ENCODE results near the gene PHC3.
"Not testable (repeated sequence)": the region's sequence is repeated elsewhere in the genome, so short reads cannot be mapped to it uniquely, and the experiment has no call there.

The PHC3 gene

DNA sequence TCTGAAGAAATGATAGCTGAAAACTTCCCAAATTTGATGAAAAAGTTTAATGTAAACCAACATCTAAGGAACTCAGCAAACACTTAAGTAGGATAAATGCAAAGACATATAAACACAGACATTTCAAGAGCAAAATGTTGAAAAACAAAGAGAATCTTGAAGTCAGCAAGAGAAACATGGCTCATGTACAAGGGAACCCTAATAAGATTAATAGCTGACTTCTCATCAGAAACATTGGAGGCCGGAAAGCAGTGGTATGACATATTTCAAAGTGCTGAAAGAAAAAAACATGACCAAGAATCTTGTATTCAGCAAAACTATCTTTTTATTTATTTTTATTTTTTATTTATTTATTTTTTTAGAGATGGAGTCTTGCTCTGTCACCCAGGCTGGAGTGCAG, 30.1 kb upstream of the PHC3 start:
- no peaks in the 10 kb centered on the region for H3K36me3 ChIP-seq (ENCODE audit: control insufficient read depth, insufficient read depth, low read length)
- no peaks in the 10 kb centered on the region for H3K4me1 ChIP-seq (ENCODE audit: control insufficient read depth, insufficient read depth, low read length, poor library complexity, severe bottlenecking)
- H3K27ac ChIP-seq (ENCODE audit: insufficient read depth, low read length, poor library complexity, severe bottlenecking) = no peak overlapping the region
- DNase-seq = no peak
- H3K4me3 ChIP-seq (ENCODE audit: insufficient read depth, low read depth, low read length, poor library complexity, severe bottlenecking) = no peak overlapping the region
- H3K27me3 ChIP-seq (replicated peaks; ENCODE audit: control insufficient read depth, insufficient read depth, low read length, poor library complexity, severe bottlenecking) = no peaks in the 10 kb centered on the region
- H3K9me3 ChIP-seq (ENCODE audit: control insufficient read depth, low read length) = no peaks in the 10 kb centered on the region

- no peak overlapping the region for H3K27ac ChIP-seq (ENCODE audit: insufficient read depth, low read length, poor library complexity, severe bottlenecking)
- no peaks in the 10 kb centered on the region for H3K9me3 ChIP-seq (ENCODE audit: control insufficient read depth, low read length)
- H3K4me3 ChIP-seq (ENCODE audit: insufficient read depth, low read depth, low read length, poor library complexity, severe bottlenecking) = no peak overlapping the region
- no peaks in the 10 kb centered on the region for H3K27me3 ChIP-seq (replicated peaks; ENCODE audit: control insufficient read depth, insufficient read depth, low read length, poor library complexity, severe bottlenecking)
- H3K36me3 ChIP-seq (ENCODE audit: control insufficient read depth, insufficient read depth, low read length) = no peaks in the 10 kb centered on the region
- no peaks in the 10 kb centered on the region for H3K4me1 ChIP-seq (ENCODE audit: control insufficient read depth, insufficient read depth, low read length, poor library complexity, severe bottlenecking)
- DNase-seq = no peak
Measured at GRCh38 chr3:170207717-170208116, 26.2 kb upstream of the PHC3 start.

- not testable (repeated sequence) for H3K36me3 ChIP-seq (ENCODE audit: control insufficient read depth, insufficient read depth, low read length); H3K4me1 ChIP-seq (ENCODE audit: control insufficient read depth, insufficient read depth, low read length, poor library complexity, severe bottlenecking); H3K4me3 ChIP-seq (ENCODE audit: insufficient read depth, low read depth, low read length, poor library complexity, severe bottlenecking); H3K27ac ChIP-seq (ENCODE audit: insufficient read depth, low read length, poor library complexity, severe bottlenecking); H3K27me3 ChIP-seq (replicated peaks; ENCODE audit: control insufficient read depth, insufficient read depth, low read length, poor library complexity, severe bottlenecking); DNase-seq; H3K9me3 ChIP-seq (ENCODE audit: control insufficient read depth, low read length)
Measured at GRCh38 chr3:170206164-170206762, 24.7 kb upstream of the PHC3 start.

DNA sequence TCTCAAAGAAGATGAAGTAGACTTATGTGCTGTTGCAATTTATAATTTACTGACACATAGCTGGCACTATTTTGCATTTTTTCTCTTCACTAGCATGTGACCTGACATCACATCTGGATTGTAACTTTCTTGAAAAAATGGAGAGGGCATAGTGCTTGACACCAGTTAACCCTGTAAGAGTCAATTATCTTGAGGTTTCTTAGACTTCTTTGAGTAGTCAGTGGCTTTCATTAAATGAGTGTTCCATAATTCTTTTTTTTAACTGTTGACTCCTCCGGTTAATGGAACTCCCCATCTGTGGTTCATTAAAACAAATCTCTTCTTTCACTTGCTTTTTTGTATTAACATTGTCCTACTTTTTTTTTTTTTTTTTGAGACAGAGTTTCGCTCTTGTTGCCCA, 23.8 kb upstream of the PHC3 start:
- Histone ChIP-seq H3K27me3 (replicated peaks; ENCODE audit: control insufficient read depth, insufficient read depth, low read length, poor library complexity, severe bottlenecking) (no peaks in the 10 kb centered on the region), H3K4me3 (ENCODE audit: insufficient read depth, low read depth, low read length, poor library complexity, severe bottlenecking) (no peak overlapping the region), H3K36me3 (ENCODE audit: control insufficient read depth, insufficient read depth, low read length) (no peaks in the 10 kb centered on the region), H3K9me3 (ENCODE audit: control insufficient read depth, low read length) (no peaks in the 10 kb centered on the region), H3K27ac (ENCODE audit: insufficient read depth, low read length, poor library complexity, severe bottlenecking) (no peak overlapping the region), H3K4me1 (ENCODE audit: control insufficient read depth, insufficient read depth, low read length, poor library complexity, severe bottlenecking) (no peaks in the 10 kb centered on the region)
- DNase-seq = no peak

GRCh38 chr3:170204509-170204908, 23.0 kb upstream of the PHC3 start:
- Histone ChIP-seq H3K4me3 (ENCODE audit: insufficient read depth, low read depth, low read length, poor library complexity, severe bottlenecking) (no peak overlapping the region), H3K36me3 (ENCODE audit: control insufficient read depth, insufficient read depth, low read length) (no peaks in the 10 kb centered on the region), H3K4me1 (ENCODE audit: control insufficient read depth, insufficient read depth, low read length, poor library complexity, severe bottlenecking) (no peaks in the 10 kb centered on the region), H3K27ac (ENCODE audit: insufficient read depth, low read length, poor library complexity, severe bottlenecking) (no peak overlapping the region), H3K27me3 (replicated peaks; ENCODE audit: control insufficient read depth, insufficient read depth, low read length, poor library complexity, severe bottlenecking) (no peaks in the 10 kb centered on the region), H3K9me3 (ENCODE audit: control insufficient read depth, low read length) (no peaks in the 10 kb centered on the region)
- DNase-seq = no peak

DNA sequence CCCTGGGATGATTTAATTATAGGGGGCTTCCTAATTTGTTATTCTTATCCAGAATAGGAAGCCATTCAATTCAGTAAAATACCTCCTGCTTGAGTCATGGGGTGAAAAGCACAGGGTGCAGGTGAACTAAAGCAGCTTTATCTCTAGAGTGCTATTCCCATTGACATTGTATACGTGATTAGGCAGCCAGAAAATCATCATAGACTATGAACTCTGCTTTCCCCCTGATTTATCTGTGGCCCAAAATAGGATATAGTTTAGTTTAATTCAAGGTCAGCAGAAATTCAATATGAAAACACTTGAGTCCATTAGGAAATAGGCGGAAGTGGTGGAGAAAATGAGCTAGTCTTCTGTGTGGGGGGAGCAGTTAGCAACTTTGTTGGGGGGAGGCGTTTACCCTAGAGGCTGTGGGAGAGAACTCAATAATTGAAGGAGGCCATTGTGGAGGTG, 22.5 kb upstream of the PHC3 start:
- Histone ChIP-seq H3K36me3 (ENCODE audit: control insufficient read depth, insufficient read depth, low read length) (no peaks in the 10 kb centered on the region), H3K4me1 (ENCODE audit: control insufficient read depth, insufficient read depth, low read length, poor library complexity, severe bottlenecking) (no peaks in the 10 kb centered on the region), H3K27ac (ENCODE audit: insufficient read depth, low read length, poor library complexity, severe bottlenecking) (no peak overlapping the region), H3K9me3 (ENCODE audit: control insufficient read depth, low read length) (no peaks in the 10 kb centered on the region), H3K27me3 (replicated peaks; ENCODE audit: control insufficient read depth, insufficient read depth, low read length, poor library complexity, severe bottlenecking) (no peaks in the 10 kb centered on the region), H3K4me3 (ENCODE audit: insufficient read depth, low read depth, low read length, poor library complexity, severe bottlenecking) (no peak overlapping the region)
- no peak for DNase-seq

- no peaks in the 10 kb centered on the region for H3K4me1 ChIP-seq (ENCODE audit: control insufficient read depth, insufficient read depth, low read length, poor library complexity, severe bottlenecking)
- no peak overlapping the region for H3K27ac ChIP-seq (ENCODE audit: insufficient read depth, low read length, poor library complexity, severe bottlenecking)
- no peaks in the 10 kb centered on the region for H3K9me3 ChIP-seq (ENCODE audit: control insufficient read depth, low read length)
- no peaks in the 10 kb centered on the region for H3K27me3 ChIP-seq (replicated peaks; ENCODE audit: control insufficient read depth, insufficient read depth, low read length, poor library complexity, severe bottlenecking)
- H3K36me3 ChIP-seq (ENCODE audit: control insufficient read depth, insufficient read depth, low read length) = no peaks in the 10 kb centered on the region
- H3K4me3 ChIP-seq (ENCODE audit: insufficient read depth, low read depth, low read length, poor library complexity, severe bottlenecking) = no peak overlapping the region
- no peak for DNase-seq
Measured at GRCh38 chr3:170203457-170203856, 21.9 kb upstream of the PHC3 start.

- Histone ChIP-seq H3K4me1 (ENCODE audit: control insufficient read depth, insufficient read depth, low read length, poor library complexity, severe bottlenecking) (no peaks in the 10 kb centered on the region), H3K4me3 (ENCODE audit: insufficient read depth, low read depth, low read length, poor library complexity, severe bottlenecking) (no peak overlapping the region), H3K36me3 (ENCODE audit: control insufficient read depth, insufficient read depth, low read length) (no peaks in the 10 kb centered on the region), H3K27ac (ENCODE audit: insufficient read depth, low read length, poor library complexity, severe bottlenecking) (no peak overlapping the region), H3K27me3 (replicated peaks; ENCODE audit: control insufficient read depth, insufficient read depth, low read length, poor library complexity, severe bottlenecking) (no peaks in the 10 kb centered on the region), H3K9me3 (ENCODE audit: control insufficient read depth, low read length) (no peaks in the 10 kb centered on the region)
- DNase-seq = no peak
Measured at GRCh38 chr3:170201527-170201926, 20.0 kb upstream of the PHC3 start.

- H3K36me3 ChIP-seq (ENCODE audit: control insufficient read depth, insufficient read depth, low read length) = no peaks in the 10 kb centered on the region
- no peaks in the 10 kb centered on the region for H3K9me3 ChIP-seq (ENCODE audit: control insufficient read depth, low read length)
- H3K4me1 ChIP-seq (ENCODE audit: control insufficient read depth, insufficient read depth, low read length, poor library complexity, severe bottlenecking) = no peaks in the 10 kb centered on the region
- no peak overlapping the region for H3K4me3 ChIP-seq (ENCODE audit: insufficient read depth, low read depth, low read length, poor library complexity, severe bottlenecking)
- no peak for DNase-seq
- H3K27ac ChIP-seq (ENCODE audit: insufficient read depth, low read length, poor library complexity, severe bottlenecking) = no peak overlapping the region
- no peaks in the 10 kb centered on the region for H3K27me3 ChIP-seq (replicated peaks; ENCODE audit: control insufficient read depth, insufficient read depth, low read length, poor library complexity, severe bottlenecking)
Measured at GRCh38 chr3:170200987-170201386, 19.5 kb upstream of the PHC3 start.

DNA sequence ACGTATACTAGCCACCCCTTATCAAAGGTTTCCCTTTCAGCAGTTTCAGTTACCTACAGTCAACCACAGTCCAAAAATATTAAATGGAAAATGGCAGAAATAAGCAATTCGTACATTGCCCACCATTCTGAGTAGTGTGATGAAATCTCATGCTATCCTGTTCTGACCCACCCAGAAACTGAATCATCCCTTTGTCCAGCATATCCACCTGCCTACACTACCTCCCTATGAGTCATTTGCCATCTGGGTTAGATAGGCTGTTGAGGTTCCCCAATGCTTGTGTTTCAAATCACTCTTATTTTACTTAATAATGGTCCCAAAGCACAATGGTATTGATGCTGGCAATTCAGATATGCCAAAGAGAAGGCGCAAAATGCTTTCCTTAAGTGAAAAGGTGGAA, 15.3 kb upstream of the PHC3 start:
- Histone ChIP-seq H3K4me1 (ENCODE audit: control insufficient read depth, insufficient read depth, low read length, poor library complexity, severe bottlenecking) (no peaks in the 10 kb centered on the region), H3K27me3 (replicated peaks; ENCODE audit: control insufficient read depth, insufficient read depth, low read length, poor library complexity, severe bottlenecking) (no peaks in the 10 kb centered on the region), H3K36me3 (ENCODE audit: control insufficient read depth, insufficient read depth, low read length) (no peaks in the 10 kb centered on the region), H3K27ac (ENCODE audit: insufficient read depth, low read length, poor library complexity, severe bottlenecking) (no peak overlapping the region), H3K4me3 (ENCODE audit: insufficient read depth, low read depth, low read length, poor library complexity, severe bottlenecking) (no peak overlapping the region), H3K9me3 (ENCODE audit: control insufficient read depth, low read length) (no peaks in the 10 kb centered on the region)
- DNase-seq = no peak

Measured in effector memory CD4-positive, alpha-beta T cell (primary cell).